ENCODE data around the gene TTK.

Gene TTK

DNA sequence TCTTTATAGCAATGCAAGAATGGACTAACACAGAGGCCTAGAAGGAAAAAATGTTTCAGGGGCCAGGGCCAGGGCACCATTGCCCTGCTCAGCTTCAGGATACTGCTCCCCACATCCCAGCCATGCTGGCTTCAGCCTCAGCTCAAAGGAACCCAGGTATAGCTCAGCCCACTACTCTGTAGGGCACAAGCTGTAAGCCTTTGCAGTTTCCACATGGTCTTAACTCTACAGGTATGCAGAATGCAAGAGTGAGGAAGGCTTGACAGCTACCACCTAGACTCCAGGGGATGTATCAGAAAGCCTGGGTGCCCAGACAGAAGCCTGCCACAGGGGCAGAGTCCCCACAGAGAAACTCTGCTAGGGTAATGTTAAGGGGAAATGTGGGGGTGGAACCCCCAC, 10.5 kb upstream of the TTK start:
- Histone ChIP-seq H3K27ac (ENCODE audit: low read length) (no peak overlapping the region), H3K9me3 (ENCODE audit: insufficient read depth, low read depth, low read length) (0 out of 2 replicates have a peak, but pooled peaks cover 4% of the 10 kb centered on the region), H3K4me1 (ENCODE audit: insufficient read depth, low read length) (peaks cover 17% of the 10 kb centered on the region; the same call in 1 of the 2 replicates), H3K4me3 (ENCODE audit: low read length) (peak overlapping the region; percentile 22; the same call in 1 of the 2 replicates), H3K9ac (ENCODE audit: low read depth, low read length) (no peak overlapping the region), H3K27me3 (ENCODE audit: insufficient read depth, low read length) (no peaks in the 10 kb centered on the region), H3K36me3 (ENCODE audit: insufficient read depth, low read depth, low read length) (no peaks in the 10 kb centered on the region)

DNA sequence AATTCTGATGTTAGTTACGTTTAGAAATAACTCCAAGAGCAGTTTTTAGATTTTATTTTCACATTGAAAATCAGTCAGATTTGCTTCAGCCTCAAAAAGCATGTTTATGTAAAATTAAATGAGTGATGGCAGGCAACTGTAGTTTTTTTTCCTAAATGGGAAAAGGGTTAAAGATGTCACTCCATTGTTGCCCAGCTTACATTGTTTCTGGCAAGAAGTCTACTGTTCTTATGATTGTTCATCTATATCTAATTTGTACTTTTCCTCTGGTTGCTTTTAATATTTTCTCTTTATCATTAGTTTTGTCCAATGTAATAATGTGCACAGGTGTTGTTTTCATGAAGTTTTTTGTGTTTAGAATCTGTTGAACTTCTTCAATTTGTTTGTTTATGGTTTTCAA, 6.7 kb upstream of the TTK start:
- Histone ChIP-seq H3K27ac (ENCODE audit: low read length) (no peak overlapping the region), H3K9me3 (ENCODE audit: insufficient read depth, low read depth, low read length) (0 out of 2 replicates have a peak, but pooled peaks cover 4% of the 10 kb centered on the region), H3K9ac (ENCODE audit: low read depth, low read length) (no peak overlapping the region)

DNA sequence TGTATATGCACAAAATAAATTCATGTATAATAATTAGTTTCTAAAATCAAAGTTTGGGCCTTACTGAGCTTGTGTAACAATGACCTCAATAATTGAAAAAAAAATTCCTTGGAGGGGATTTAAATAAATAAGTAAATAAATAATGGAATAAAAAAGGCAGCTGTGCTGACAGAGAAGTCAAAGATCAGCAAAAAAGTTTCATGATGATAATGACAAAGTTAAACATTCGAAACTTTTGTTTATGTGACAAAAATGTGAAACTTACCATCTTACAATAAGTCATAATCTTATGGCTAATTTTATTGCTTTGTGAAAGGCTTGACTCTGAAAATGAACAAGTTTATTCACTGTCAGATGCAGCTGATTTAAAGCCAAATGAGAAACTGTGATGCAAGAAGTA, 3.1 kb upstream of the TTK start:
- peaks cover 5% of the 10 kb centered on the region; the same call in 1 of the 2 replicates for H3K36me3 ChIP-seq (ENCODE audit: insufficient read depth, low read depth, low read length)
- no peak overlapping the region for H3K9ac ChIP-seq (ENCODE audit: low read depth, low read length)
- peaks cover 6% of the 10 kb centered on the region; the same call in 1 of the 2 replicates for H3K4me1 ChIP-seq (ENCODE audit: insufficient read depth, low read length)
- H3K27ac ChIP-seq (ENCODE audit: low read length) = no peak overlapping the region
- H3K27me3 ChIP-seq (ENCODE audit: insufficient read depth, low read length) = no peaks in the 10 kb centered on the region
- 0 out of 2 replicates have a peak, but pooled peaks cover 4% of the 10 kb centered on the region for H3K9me3 ChIP-seq (ENCODE audit: insufficient read depth, low read depth, low read length)
- no peak overlapping the region for H3K4me3 ChIP-seq (ENCODE audit: low read length)

More for the DNA sequence above, 6.7 kb upstream of the TTK start:
- H3K4me1 ChIP-seq (ENCODE audit: insufficient read depth, low read length) = peaks cover 13% of the 10 kb centered on the region; the same call in 1 of the 2 replicates
- H3K4me3 ChIP-seq (ENCODE audit: low read length) = no peak overlapping the region
- no peaks in the 10 kb centered on the region for H3K36me3 ChIP-seq (ENCODE audit: insufficient read depth, low read depth, low read length)
- H3K27me3 ChIP-seq (ENCODE audit: insufficient read depth, low read length) = no peaks in the 10 kb centered on the region

DNA sequence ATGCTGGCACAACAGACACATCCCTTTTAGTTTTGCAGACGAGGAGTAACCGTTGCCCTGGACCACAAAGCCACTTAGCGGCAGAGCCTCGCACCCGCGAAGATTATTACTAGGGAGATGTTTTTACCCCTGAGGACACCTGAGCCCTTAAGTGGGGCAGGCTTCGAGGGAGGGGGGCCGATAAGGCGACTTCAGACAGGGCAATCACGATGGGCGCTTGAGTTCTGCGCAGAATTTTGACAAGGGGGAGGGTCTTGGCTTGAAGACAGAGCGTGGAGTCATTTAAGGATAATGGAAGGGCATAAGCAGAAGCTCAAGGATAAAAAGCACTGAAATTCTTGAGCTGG, 650 bp upstream of the TTK start:
- H3K9me3 ChIP-seq (ENCODE audit: insufficient read depth, low read depth, low read length) = no peaks in the 10 kb centered on the region
- H3K4me1 ChIP-seq (ENCODE audit: insufficient read depth, low read length) = peaks cover 6% of the 10 kb centered on the region; the same call in 1 of the 2 replicates
- peak overlapping the region; percentile 81; the same call in 1 of the 2 replicates for H3K9ac ChIP-seq (ENCODE audit: low read depth, low read length)
- peak overlapping the region; percentile 93 for H3K4me3 ChIP-seq (ENCODE audit: low read length)
- H3K36me3 ChIP-seq (ENCODE audit: insufficient read depth, low read depth, low read length) = peaks cover 29% of the 10 kb centered on the region
- H3K27me3 ChIP-seq (ENCODE audit: insufficient read depth, low read length) = no peaks in the 10 kb centered on the region
- peak overlapping the region; percentile 60 for H3K27ac ChIP-seq (ENCODE audit: low read length)

DNA sequence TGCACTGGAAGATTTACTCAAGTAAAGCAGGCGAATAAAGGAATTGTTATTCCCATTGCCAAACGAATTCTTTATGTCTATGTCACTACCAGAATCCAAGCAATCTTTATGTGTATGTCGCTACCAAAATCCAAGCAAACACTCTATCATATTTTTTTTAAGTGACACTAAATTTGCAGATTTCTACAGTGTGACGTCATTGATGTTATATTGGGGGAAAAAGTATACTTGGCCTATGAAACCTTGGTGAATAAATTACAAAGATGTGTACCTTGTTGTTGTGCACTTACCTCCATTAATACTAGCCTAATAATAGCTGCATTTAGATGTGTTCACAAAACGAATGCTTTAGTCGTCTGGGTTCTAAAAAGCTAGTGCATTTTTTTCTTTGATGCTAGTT, 957 bp downstream of the TTK start:
- H3K9ac ChIP-seq (ENCODE audit: low read depth, low read length) = peak overlapping the region; percentile 81; the same call in 1 of the 2 replicates
- H3K4me3 ChIP-seq (ENCODE audit: low read length) = peak overlapping the region; percentile 93
- no peaks in the 10 kb centered on the region for H3K27me3 ChIP-seq (ENCODE audit: insufficient read depth, low read length)
- H3K4me1 ChIP-seq (ENCODE audit: insufficient read depth, low read length) = peaks cover 6% of the 10 kb centered on the region; the same call in 1 of the 2 replicates
- H3K9me3 ChIP-seq (ENCODE audit: insufficient read depth, low read depth, low read length) = no peaks in the 10 kb centered on the region
- H3K27ac ChIP-seq (ENCODE audit: low read length) = peak overlapping the region; percentile 60
- peaks cover 45% of the 10 kb centered on the region for H3K36me3 ChIP-seq (ENCODE audit: insufficient read depth, low read depth, low read length)

DNA sequence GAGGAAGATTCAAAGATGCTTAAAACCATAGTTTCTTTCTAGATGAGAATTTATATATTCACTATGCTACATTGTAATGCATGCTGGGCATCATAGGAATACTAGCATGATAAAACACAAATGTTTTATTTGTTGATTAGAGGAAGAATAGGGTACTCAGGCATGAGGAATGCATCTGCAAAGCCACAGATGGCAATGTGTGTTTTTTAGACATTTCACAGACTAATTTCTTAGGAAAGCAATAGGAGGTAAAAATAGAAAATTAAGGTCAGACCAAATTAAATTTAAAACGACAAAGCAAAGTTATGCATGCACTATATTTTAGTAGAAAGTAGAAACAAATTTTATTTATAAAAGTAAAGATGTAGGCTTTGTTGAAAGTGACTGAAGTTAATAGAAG, 2.1 kb downstream of the TTK start:
- H3K27ac ChIP-seq (ENCODE audit: low read length) = no peak overlapping the region
- peak overlapping the region; percentile 42; the same call in 1 of the 2 replicates for H3K9ac ChIP-seq (ENCODE audit: low read depth, low read length)
- no peaks in the 10 kb centered on the region for H3K27me3 ChIP-seq (ENCODE audit: insufficient read depth, low read length)
- no peaks in the 10 kb centered on the region for H3K9me3 ChIP-seq (ENCODE audit: insufficient read depth, low read depth, low read length)
- H3K4me1 ChIP-seq (ENCODE audit: insufficient read depth, low read length) = peaks cover 6% of the 10 kb centered on the region; the same call in 1 of the 2 replicates
- H3K4me3 ChIP-seq (ENCODE audit: low read length) = no peak overlapping the region
- H3K36me3 ChIP-seq (ENCODE audit: insufficient read depth, low read depth, low read length) = peaks cover 57% of the 10 kb centered on the region

DNA sequence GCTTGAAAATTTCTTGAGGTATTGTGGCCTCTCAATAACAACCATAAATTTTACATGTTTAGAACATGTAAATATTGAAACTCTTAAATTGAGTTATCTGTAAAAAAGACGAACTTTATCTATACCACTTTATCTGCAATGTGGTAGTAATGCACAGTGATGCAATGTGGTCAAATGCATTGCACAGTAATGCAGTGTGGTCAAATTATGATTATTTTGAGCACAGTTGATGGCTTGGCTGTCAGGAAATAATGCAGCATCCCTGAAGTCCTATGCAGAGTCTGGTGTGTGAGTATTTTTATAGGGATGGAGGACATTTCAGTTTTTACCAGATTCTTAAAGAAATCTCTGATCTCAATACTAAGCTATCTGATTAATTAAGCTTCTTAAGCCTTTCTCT, 5.1 kb downstream of the TTK start:
- Histone ChIP-seq H3K27me3 (ENCODE audit: insufficient read depth, low read length) (no peaks in the 10 kb centered on the region), H3K4me3 (ENCODE audit: low read length) (no peak overlapping the region), H3K9me3 (ENCODE audit: insufficient read depth, low read depth, low read length) (no peaks in the 10 kb centered on the region), H3K9ac (ENCODE audit: low read depth, low read length) (no peak overlapping the region), H3K4me1 (ENCODE audit: insufficient read depth, low read length) (no peaks in the 10 kb centered on the region; the same call in 1 of the 2 replicates), H3K27ac (ENCODE audit: low read length) (no peak overlapping the region), H3K36me3 (ENCODE audit: insufficient read depth, low read depth, low read length) (peaks cover 87% of the 10 kb centered on the region)

DNA sequence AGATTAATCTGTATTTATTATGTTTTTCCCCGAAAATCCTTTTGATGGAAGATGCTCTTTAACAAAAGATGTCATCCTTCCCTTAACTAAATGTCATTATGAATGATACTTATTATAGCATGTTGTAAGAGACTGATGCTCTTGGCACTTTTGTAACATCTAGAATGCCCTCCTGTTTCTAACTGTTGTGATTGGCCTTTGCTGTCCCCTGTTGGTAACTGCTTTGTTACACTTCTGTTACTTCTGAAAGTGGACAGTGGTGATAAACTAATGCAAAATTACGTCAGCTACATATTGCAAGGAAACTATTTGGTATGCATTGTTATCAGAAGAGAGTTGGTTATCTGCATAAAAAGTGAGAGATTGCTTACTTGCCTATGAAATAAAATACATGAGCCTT, 5.8 kb downstream of the TTK start:
- no peak overlapping the region for H3K27ac ChIP-seq (ENCODE audit: low read length)
- no peaks in the 10 kb centered on the region; the same call in 1 of the 2 replicates for H3K4me1 ChIP-seq (ENCODE audit: insufficient read depth, low read length)
- no peak overlapping the region for H3K9ac ChIP-seq (ENCODE audit: low read depth, low read length)
- no peak overlapping the region for H3K4me3 ChIP-seq (ENCODE audit: low read length)
- peaks cover 94% of the 10 kb centered on the region for H3K36me3 ChIP-seq (ENCODE audit: insufficient read depth, low read depth, low read length)
- no peaks in the 10 kb centered on the region for H3K27me3 ChIP-seq (ENCODE audit: insufficient read depth, low read length)
- no peaks in the 10 kb centered on the region for H3K9me3 ChIP-seq (ENCODE audit: insufficient read depth, low read depth, low read length)

DNA sequence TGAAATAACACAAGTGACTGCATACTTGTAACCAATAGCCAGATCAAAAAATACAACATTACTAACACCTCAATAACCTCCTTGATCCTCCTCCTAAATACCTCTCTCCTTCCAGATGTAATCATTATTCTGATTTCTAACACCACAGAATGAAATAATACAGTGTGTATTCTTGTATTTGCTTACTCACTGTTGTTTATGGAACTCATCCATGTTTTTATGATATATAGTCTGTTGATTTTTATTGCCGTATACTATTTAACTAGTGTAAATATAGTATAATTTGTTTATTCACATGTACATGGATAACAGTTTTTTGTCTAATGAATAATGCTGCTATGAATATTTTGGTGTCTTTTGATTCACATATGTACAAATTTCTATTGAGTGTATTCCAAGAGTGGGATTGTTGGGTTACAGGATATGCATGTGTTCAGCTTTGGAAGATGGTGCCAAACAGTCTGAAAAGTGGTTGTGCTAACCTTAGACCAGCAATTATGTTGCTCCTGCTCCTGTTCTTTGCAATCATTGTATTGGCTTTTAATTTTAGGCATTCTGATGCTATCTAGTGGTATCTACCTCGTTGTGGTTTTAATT, 11.5 kb downstream of the TTK start:
- Histone ChIP-seq H3K4me3 (ENCODE audit: low read length) (no peak overlapping the region), H3K27ac (ENCODE audit: low read length) (no peak overlapping the region), H3K9me3 (ENCODE audit: insufficient read depth, low read depth, low read length) (no peaks in the 10 kb centered on the region), H3K36me3 (ENCODE audit: insufficient read depth, low read depth, low read length) (peaks cover 100% of the 10 kb centered on the region), H3K4me1 (ENCODE audit: insufficient read depth, low read length) (no peaks in the 10 kb centered on the region), H3K9ac (ENCODE audit: low read depth, low read length) (no peak overlapping the region), H3K27me3 (ENCODE audit: insufficient read depth, low read length) (no peaks in the 10 kb centered on the region)

DNA sequence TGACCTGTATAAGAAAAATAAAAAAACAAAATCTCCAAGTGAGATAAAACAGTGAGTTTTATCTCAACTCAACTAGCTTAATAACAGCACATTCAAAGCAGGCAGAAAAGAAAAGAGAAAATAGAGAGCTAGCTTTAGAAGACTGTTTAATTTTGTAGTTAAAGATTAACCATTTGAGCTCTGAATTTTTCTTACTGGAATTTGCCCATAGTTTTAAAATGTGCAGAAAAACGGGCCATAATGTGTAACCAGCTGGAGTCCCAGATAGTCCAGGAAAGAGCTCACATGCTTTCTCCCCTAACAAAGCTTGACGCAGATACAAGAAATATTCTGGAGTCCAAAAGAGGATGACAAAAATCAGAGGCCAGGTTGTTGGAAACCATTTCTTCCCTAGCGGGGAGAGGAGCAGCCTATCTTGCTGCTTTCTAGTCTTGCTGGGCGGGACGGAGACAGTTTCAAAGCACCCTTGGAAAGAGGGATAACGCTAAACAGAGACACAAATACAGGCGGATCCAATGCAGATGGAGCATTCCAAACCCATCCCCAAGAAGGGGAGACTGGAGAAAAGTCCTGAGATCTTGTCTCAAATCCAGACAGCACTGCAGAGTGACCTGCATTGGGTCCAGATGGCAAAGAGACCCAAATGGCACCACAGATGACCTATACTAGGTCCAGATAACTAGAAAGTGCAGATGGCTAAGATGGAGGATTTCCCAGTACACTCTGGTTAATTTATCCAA, 16.1 kb downstream of the TTK start:
- no peak overlapping the region for H3K27ac ChIP-seq (ENCODE audit: low read length)
- H3K9ac ChIP-seq (ENCODE audit: low read depth, low read length) = no peak overlapping the region
- no peak overlapping the region for H3K4me3 ChIP-seq (ENCODE audit: low read length)
- no peaks in the 10 kb centered on the region for H3K4me1 ChIP-seq (ENCODE audit: insufficient read depth, low read length)
- H3K36me3 ChIP-seq (ENCODE audit: insufficient read depth, low read depth, low read length) = peaks cover 96% of the 10 kb centered on the region
- no peaks in the 10 kb centered on the region for H3K9me3 ChIP-seq (ENCODE audit: insufficient read depth, low read depth, low read length)
- H3K27me3 ChIP-seq (ENCODE audit: insufficient read depth, low read length) = no peaks in the 10 kb centered on the region

DNA sequence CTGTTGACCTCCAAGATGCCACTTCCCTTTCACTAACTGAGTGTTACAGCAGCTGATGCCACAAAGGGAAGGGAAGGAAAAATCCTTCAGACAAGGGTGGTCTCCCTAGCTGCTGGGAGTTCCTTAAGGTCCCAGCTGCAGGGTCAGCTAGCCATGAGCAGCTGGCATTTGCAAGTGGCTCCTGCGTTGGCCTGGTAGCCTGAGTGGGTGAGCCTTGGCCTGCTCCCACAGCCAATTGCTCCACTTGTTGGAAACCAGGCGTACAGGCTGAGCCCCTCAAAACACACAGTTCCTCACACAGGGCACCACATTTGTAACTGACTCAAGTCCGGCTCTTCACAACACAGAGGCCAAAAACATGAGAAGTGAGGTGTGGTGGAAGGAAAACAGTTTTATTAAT, 16.7 kb downstream of the TTK start:
- Histone ChIP-seq H3K9me3 (ENCODE audit: insufficient read depth, low read depth, low read length) (no peaks in the 10 kb centered on the region), H3K36me3 (ENCODE audit: insufficient read depth, low read depth, low read length) (peaks cover 96% of the 10 kb centered on the region), H3K9ac (ENCODE audit: low read depth, low read length) (no peak overlapping the region), H3K4me3 (ENCODE audit: low read length) (no peak overlapping the region), H3K27me3 (ENCODE audit: insufficient read depth, low read length) (no peaks in the 10 kb centered on the region), H3K27ac (ENCODE audit: low read length) (no peak overlapping the region), H3K4me1 (ENCODE audit: insufficient read depth, low read length) (no peaks in the 10 kb centered on the region)

DNA sequence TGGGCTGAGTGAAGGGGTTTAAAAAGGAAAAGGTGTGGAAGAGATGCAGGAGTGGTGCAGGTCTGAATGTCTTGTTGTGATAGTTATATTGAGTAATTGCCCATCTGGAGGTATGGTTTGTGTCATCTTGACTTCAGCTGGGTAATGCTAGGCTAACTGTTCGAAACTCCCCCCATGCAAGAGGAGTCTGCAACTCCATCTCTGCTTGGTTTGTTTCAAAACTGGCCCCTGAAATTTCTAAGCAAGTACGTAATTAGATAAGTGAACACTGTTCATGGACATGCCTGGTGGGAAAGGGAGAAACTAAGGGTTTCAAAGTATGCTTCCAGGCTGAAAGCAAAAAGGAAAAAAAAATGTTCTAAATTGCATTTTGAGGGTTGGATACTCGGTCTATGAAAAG, 17.1 kb downstream of the TTK start:
- Histone ChIP-seq H3K4me3 (ENCODE audit: low read length) (no peak overlapping the region), H3K36me3 (ENCODE audit: insufficient read depth, low read depth, low read length) (peaks cover 96% of the 10 kb centered on the region), H3K9me3 (ENCODE audit: insufficient read depth, low read depth, low read length) (no peaks in the 10 kb centered on the region), H3K27me3 (ENCODE audit: insufficient read depth, low read length) (no peaks in the 10 kb centered on the region), H3K4me1 (ENCODE audit: insufficient read depth, low read length) (no peaks in the 10 kb centered on the region), H3K27ac (ENCODE audit: low read length) (no peak overlapping the region), H3K9ac (ENCODE audit: low read depth, low read length) (no peak overlapping the region)

All from iPS-20b (cell line).